H9 (cell line): ENCODE measurements around the gene APOL6. TPM values are rescaled to one million over a fixed set of nuclear protein-coding genes. Genes with fewer than 3 reads are reported as not detected.

Experiments used
- DNase-seq: peaks from one replicate; pipeline ENCODE4 v3.0.0-alpha.2; 2017
- H2AFZ ChIP-seq: one replicate; pipeline ENCODE4 v1.6.1; 2013; ENCODE audit warnings: mild to moderate bottlenecking, low read length, control low read depth, moderate library complexity
- H2AK5ac ChIP-seq: 2 replicates; pipeline ENCODE4 v1.6.1; 2013; ENCODE audit warnings: low read length, control low read depth, mixed read lengths; ENCODE audit not compliant: insufficient read length
- H2BK120ac ChIP-seq: one replicate; pipeline ENCODE4 v1.6.1; 2013; ENCODE audit warnings: low read depth, mild to moderate bottlenecking, low read length, control low read depth, inconsistent platforms; ENCODE audit not compliant: poor library complexity, severe bottlenecking
- H2BK12ac ChIP-seq: 2 replicates; pipeline ENCODE4 v1.6.1; 2013; ENCODE audit warnings: low read length, control low read depth, mixed read lengths, low read depth; ENCODE audit not compliant: insufficient read length
- H2BK15ac ChIP-seq: 2 replicates; pipeline ENCODE4 v1.6.1; 2013; ENCODE audit warnings: low read depth, low read length, control low read depth
- H2BK20ac ChIP-seq: one replicate; pipeline ENCODE4 v1.6.1; 2013; ENCODE audit warnings: low read depth, mild to moderate bottlenecking, low read length, control low read depth, inconsistent platforms; ENCODE audit not compliant: poor library complexity, severe bottlenecking
- H2BK5ac ChIP-seq: 2 replicates; pipeline ENCODE4 v1.6.1; 2013; ENCODE audit warnings: low read length, control low read depth, mixed read lengths; ENCODE audit not compliant: insufficient read length
- H3K14ac ChIP-seq: 2 replicates; pipeline ENCODE4 v1.6.1; 2013; ENCODE audit warnings: low read length, control low read depth; ENCODE audit not compliant: insufficient read depth
- H3K18ac ChIP-seq: 2 replicates; pipeline ENCODE4 v1.6.1; 2013; ENCODE audit warnings: low read depth, mild to moderate bottlenecking, mixed read lengths, low read length, control low read depth; ENCODE audit not compliant: insufficient read length
- H3K23ac ChIP-seq: 2 replicates; pipeline ENCODE4 v1.6.1; 2013; ENCODE audit warnings: low read length, control low read depth, mixed read lengths, low read depth; ENCODE audit not compliant: insufficient read length
- H3K23me2 ChIP-seq: 2 replicates; pipeline ENCODE4 v1.6.1; 2013; ENCODE audit warnings: low read depth, mild to moderate bottlenecking, mixed read lengths, low read length, control low read depth; ENCODE audit not compliant: insufficient read length, poor library complexity, severe bottlenecking
- H3K27ac ChIP-seq: 2 replicates; pipeline ENCODE4 v1.5.1; 2013; ENCODE audit warnings: low read length, control low read depth, mixed read lengths, low read depth; ENCODE audit not compliant: insufficient read length
- H3K27me3 ChIP-seq: 2 replicates; pipeline ENCODE4 v1.6.1; 2013; ENCODE audit warnings: low read length, control low read depth, inconsistent platforms; ENCODE audit not compliant: insufficient read depth
- H3K4ac ChIP-seq: 2 replicates; pipeline ENCODE4 v1.6.1; 2013; ENCODE audit warnings: low read depth, mild to moderate bottlenecking, control low read depth, inconsistent platforms, low read length, moderate library complexity
- H3K4me1 ChIP-seq: 2 replicates; pipeline ENCODE4 v1.6.1; 2013; ENCODE audit warnings: low read length, control low read depth, inconsistent platforms; ENCODE audit not compliant: insufficient read depth
- H3K4me2 ChIP-seq: 2 replicates; pipeline ENCODE4 v1.6.1; 2013; ENCODE audit warnings: low read length, control low read depth, mixed read lengths; ENCODE audit not compliant: insufficient read length, insufficient read depth
- H3K56ac ChIP-seq: 2 replicates; pipeline ENCODE4 v1.6.1; 2013; ENCODE audit warnings: low read depth, mild to moderate bottlenecking, mixed read lengths, low read length, control low read depth; ENCODE audit not compliant: insufficient read length
- H3K79me1 ChIP-seq: 2 replicates; pipeline ENCODE4 v1.6.1; 2013; ENCODE audit warnings: low read depth, mild to moderate bottlenecking, moderate library complexity, low read length, control low read depth, inconsistent platforms; ENCODE audit not compliant: insufficient read depth, poor library complexity, severe bottlenecking
- H3K79me2 ChIP-seq: 2 replicates; pipeline ENCODE4 v1.6.1; 2013; ENCODE audit warnings: low read length, control low read depth, inconsistent platforms; ENCODE audit not compliant: insufficient read depth
- H3K9ac ChIP-seq: 2 replicates; pipeline ENCODE4 v1.6.1; 2013; ENCODE audit warnings: low read length, control low read depth, mixed read lengths; ENCODE audit not compliant: insufficient read length; ENCODE audit errors: extremely low read depth
- H3K9me3 ChIP-seq: one replicate; pipeline ENCODE4 v1.6.1; 2013; ENCODE audit warnings: low read depth, low read length, inconsistent platforms; ENCODE audit not compliant: control insufficient read depth
- H3T11ph ChIP-seq: one replicate; pipeline ENCODE4 v1.6.1; 2013; ENCODE audit warnings: mild to moderate bottlenecking, low read length, control low read depth, inconsistent platforms
- H4K20me1 ChIP-seq: one replicate; pipeline ENCODE4 v1.6.1; 2013; ENCODE audit not compliant: control insufficient read depth, insufficient read length, insufficient read depth
- H4K5ac ChIP-seq: 2 replicates; pipeline ENCODE4 v1.6.1; 2013; ENCODE audit warnings: low read depth, mild to moderate bottlenecking, mixed read lengths, low read length, control low read depth; ENCODE audit not compliant: insufficient read length
- H4K8ac ChIP-seq: replicated peaks from 2 replicates; pipeline ENCODE4 v1.6.1; 2013; ENCODE audit warnings: low read length, control low read depth, mixed read lengths, low read depth; ENCODE audit not compliant: insufficient read length
- H4K91ac ChIP-seq: 2 replicates; pipeline ENCODE4 v1.6.1; 2013; ENCODE audit warnings: low read depth, mild to moderate bottlenecking, moderate library complexity, mixed read lengths, low read length, control low read depth; ENCODE audit not compliant: insufficient read length
- H3K27ac Mint-ChIP-seq, 3 experiments: 2 replicates in 2 of 3; 3 replicates in 1 of 3; pipeline ENCODE4 v1.8.0; 2020 to 2021; ENCODE audit warnings: mixed read lengths in 3 of 3, mild to moderate bottlenecking in 1 of 3, moderate library complexity in 1 of 3
- H3K27me3 Mint-ChIP-seq: 2 replicates; pipeline ENCODE4 v1.8.0; 2021; ENCODE audit warnings: low read depth, mild to moderate bottlenecking, moderate library complexity, mixed read lengths
- H3K36me3 Mint-ChIP-seq, 3 experiments: 2 replicates in 2 of 3; 3 replicates in 1 of 3; pipeline ENCODE4 v1.8.0; 2020 to 2021; ENCODE audit warnings: low read depth in 3 of 3, mixed read lengths in 3 of 3; ENCODE audit not compliant: insufficient read depth in 1 of 3
- H3K4me1 Mint-ChIP-seq, 2 experiments: 2 replicates each; pipeline ENCODE4 v1.8.0; 2020; ENCODE audit warnings: mixed read lengths in 2 of 2
- H3K4me3 Mint-ChIP-seq, 2 experiments: 2 replicates in 1 of 2; 3 replicates in 1 of 2; pipeline ENCODE4 v1.8.0; 2020 to 2021; ENCODE audit warnings: mild to moderate bottlenecking in 2 of 2, mixed read lengths in 2 of 2, moderate library complexity in 1 of 2
- H3K9me3 Mint-ChIP-seq, 2 experiments: 2 replicates in 1 of 2; 3 replicates in 1 of 2; pipeline ENCODE4 v1.8.0; 2020; ENCODE audit warnings: mild to moderate bottlenecking in 2 of 2, mixed read lengths in 2 of 2, moderate library complexity in 1 of 2
- WGBS: extraction: QIAGEN DNeasy Blood & Tissue Kit; methylation state at CpG from one replicate; pipeline ENCODE4 v1.1.7; 2013; ENCODE audit warnings: missing lambda C conversion rate, low lambda C conversion rate, mixed read lengths; ENCODE audit not compliant: insufficient read length; ENCODE audit errors: extremely low coverage; 5-methylcytosine and 5-hydroxymethylcytosine counted together
- total RNA-seq: library from RNA; stranded (reverse); gene quantifications from 2 replicates; pipeline ENCODE4 v1.2.1, GENCODE V29; 2021
- TF ChIP-seq, protein P1 (sequence below): fragments of 200-600 bp; sonication (generic); conservative IDR thresholded peaks from 3 replicates; pipeline ENCODE4 v1.8.0; 2021; ENCODE audit warnings: antibody characterized with exemption, mild to moderate bottlenecking

APOL6 gene
- total RNA-seq, 1 experiment from 2014 or later = 0.07 TPM

DNA sequence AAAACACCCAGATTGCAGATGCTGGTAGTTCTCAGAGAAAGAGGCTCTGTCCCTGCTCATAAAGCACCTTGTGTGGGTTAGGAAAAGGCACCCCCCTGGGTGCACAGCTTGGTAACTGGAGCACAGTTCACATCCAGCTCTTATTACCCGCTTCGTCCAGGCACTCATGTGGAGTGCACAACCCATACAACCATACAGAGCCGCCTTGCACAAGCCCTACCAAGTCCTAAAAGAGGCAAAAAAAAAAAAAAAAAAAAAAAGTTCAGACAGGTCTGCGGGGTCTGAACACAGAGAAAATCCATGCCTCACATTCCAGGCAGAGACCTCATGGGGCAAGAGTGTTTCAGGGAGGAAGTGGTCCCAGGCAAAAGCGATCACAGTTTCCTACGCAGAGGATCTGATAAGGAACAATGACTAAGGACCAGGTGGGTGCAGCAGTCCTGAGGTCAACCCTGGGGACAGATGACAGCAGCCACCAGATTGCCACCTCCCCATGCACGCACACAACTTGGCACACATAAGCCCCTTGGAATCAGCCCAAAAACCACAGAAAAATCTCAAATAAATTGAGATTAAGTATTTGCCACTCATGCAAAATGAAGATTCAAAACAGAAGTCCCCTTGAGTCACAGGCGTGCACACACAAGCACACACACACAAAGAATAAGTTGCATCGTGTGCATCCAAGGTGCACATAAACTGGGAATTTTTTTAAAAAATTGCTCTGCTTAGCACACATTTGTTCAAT lies 43.5 kb upstream of the APOL6 start:
- H2BK12ac ChIP-seq = no peak overlapping the region
- no peaks in the 10 kb centered on the region for H3K4me1 ChIP-seq
- no peaks in the 10 kb centered on the region for H3K27me3 ChIP-seq
- H2BK120ac ChIP-seq = no peak overlapping the region
- H3K4me2 ChIP-seq = no peak overlapping the region
- H3K18ac ChIP-seq = no peak overlapping the region
- H3T11ph ChIP-seq = no peak overlapping the region
- H3K27ac ChIP-seq = no peak overlapping the region
- no peaks in the 10 kb centered on the region for H3K79me2 ChIP-seq
- peaks cover 2 to 4% of the 10 kb centered on the region in 2 experiments; a peak in 2 of 4 replicates for H3K4me1 Mint-ChIP-seq
- no peak overlapping the region for H3K4ac ChIP-seq
- DNase-seq = no peak
- no peak overlapping the region for H2AK5ac ChIP-seq
- no peaks in the 10 kb centered on the region for H3K9me3 ChIP-seq
- H3K9ac ChIP-seq = no peak overlapping the region
- WGBS = no CpG with 5 or more reads among the region's 9 CpGs
- no peaks in the 10 kb centered on the region for H3K79me1 ChIP-seq
- no peak overlapping the region for H3K23ac ChIP-seq
- no peak overlapping the region for H3K4me3 Mint-ChIP-seq
- H3K27ac Mint-ChIP-seq = peak overlapping the region in 1 of 3 experiments; percentile 38; a peak in 1 of 7 replicates
- no peak overlapping the region for H4K5ac ChIP-seq
- H2BK20ac ChIP-seq = no peak overlapping the region
- peaks cover 14% of the 10 kb centered on the region for H3K27me3 Mint-ChIP-seq
- no peaks in the 10 kb centered on the region for H4K20me1 ChIP-seq
- H2BK15ac ChIP-seq = no peak overlapping the region
- no peak overlapping the region for H2AFZ ChIP-seq
- no peak overlapping the region for H2BK5ac ChIP-seq
- no peak overlapping the region for H4K91ac ChIP-seq
- no peaks in the 10 kb centered on the region for H3K36me3 Mint-ChIP-seq
- H3K9me3 Mint-ChIP-seq = no peaks in the 10 kb centered on the region
- H3K23me2 ChIP-seq = no peaks in the 10 kb centered on the region
- H4K8ac ChIP-seq = no peak overlapping the region
- no peak overlapping the region for H3K14ac ChIP-seq
- H3K56ac ChIP-seq = no peak overlapping the region
- TF ChIP-seq, protein P1, sequence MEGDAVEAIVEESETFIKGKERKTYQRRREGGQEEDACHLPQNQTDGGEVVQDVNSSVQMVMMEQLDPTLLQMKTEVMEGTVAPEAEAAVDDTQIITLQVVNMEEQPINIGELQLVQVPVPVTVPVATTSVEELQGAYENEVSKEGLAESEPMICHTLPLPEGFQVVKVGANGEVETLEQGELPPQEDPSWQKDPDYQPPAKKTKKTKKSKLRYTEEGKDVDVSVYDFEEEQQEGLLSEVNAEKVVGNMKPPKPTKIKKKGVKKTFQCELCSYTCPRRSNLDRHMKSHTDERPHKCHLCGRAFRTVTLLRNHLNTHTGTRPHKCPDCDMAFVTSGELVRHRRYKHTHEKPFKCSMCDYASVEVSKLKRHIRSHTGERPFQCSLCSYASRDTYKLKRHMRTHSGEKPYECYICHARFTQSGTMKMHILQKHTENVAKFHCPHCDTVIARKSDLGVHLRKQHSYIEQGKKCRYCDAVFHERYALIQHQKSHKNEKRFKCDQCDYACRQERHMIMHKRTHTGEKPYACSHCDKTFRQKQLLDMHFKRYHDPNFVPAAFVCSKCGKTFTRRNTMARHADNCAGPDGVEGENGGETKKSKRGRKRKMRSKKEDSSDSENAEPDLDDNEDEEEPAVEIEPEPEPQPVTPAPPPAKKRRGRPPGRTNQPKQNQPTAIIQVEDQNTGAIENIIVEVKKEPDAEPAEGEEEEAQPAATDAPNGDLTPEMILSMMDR = no peak
